ENCODE data around the gene SUCLG1.
"Not testable (repeated sequence)": the region's sequence is repeated elsewhere in the genome, so short reads cannot be mapped to it uniquely, and the experiment has no call there.

SUCLG1 gene

DNA sequence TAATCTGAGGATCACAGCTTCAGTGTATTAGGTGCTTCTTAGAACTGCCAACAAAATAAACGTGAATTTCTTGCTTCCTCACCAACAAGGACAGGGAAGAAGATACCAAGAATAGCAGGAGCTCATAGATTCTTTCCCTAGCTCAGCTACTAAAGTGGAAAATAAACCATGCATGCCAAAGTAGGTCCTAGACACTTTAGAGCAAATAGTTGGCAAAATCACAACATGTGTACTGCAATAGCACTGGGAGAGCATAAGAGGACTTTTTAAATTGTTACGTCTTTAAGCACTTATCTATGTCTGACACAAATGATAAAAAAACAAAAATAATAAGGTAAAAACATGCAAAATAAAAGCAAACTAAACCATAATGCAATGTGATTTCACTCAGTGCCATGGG, 49.5 kb downstream of the SUCLG1 start:
- DNase-seq: no peak

- DNase-seq: not testable (repeated sequence)
These were observed 57.0 kb downstream of the SUCLG1 start for GRCh38 chr2:84402111-84402510.

- DNase-seq: not testable (repeated sequence)
These were observed 59.2 kb downstream of the SUCLG1 start for GRCh38 chr2:84399839-84400238.

- DNase-seq: no peak
These were observed 63.3 kb downstream of the SUCLG1 start for GRCh38 chr2:84395820-84396219.

DNA sequence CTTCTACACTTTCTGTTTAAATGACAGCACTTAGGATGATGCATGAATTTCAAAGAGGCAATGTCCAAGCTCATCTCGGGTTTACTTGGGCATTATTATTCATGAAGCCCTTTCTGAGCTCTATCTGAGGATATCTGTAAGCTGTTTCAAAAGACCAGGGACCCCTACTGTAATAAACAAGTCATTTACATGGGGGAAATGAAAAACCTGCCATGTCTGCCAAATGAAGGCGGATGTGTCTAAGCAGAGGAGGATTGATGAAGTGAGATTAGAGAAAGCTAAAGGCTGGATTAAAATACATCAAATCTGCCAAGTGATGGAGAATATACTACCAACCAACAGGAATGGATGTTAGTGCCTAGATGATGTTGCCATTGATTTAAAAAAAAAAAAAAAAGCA, 64.5 kb downstream of the SUCLG1 start:
- no peak for DNase-seq

GRCh38 chr2:84393829-84394228, 65.3 kb downstream of the SUCLG1 start:
- no peak for DNase-seq

DNA sequence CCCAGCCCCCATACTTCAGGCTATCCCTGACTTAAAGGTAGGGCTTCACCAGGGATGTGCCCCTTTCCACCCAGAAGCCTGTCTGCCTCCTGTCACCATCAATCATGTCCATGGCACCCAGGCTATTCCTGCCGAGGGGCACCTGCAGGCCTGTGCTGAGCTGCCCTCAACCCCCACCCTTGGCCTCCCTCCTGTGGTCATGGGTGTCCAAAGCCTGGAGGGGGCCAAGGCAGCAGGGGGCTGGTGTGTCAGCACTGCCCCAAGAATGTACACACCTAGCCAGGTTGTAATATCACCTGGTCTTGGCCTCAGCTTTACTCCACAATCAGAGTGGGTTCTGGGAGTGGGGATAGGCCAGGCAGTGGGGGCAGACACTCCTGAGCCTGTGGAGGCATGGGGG, 69.3 kb downstream of the SUCLG1 start:
- no peak for DNase-seq

- DNase-seq: no peak
These were observed 70.1 kb downstream of the SUCLG1 start for GRCh38 chr2:84388921-84389490.

- no peak for DNase-seq
These were observed 70.9 kb downstream of the SUCLG1 start for GRCh38 chr2:84388133-84388532.

GRCh38 chr2:84386336-84387040, 72.6 kb downstream of the SUCLG1 start:
- DNase-seq: no peak

DNA sequence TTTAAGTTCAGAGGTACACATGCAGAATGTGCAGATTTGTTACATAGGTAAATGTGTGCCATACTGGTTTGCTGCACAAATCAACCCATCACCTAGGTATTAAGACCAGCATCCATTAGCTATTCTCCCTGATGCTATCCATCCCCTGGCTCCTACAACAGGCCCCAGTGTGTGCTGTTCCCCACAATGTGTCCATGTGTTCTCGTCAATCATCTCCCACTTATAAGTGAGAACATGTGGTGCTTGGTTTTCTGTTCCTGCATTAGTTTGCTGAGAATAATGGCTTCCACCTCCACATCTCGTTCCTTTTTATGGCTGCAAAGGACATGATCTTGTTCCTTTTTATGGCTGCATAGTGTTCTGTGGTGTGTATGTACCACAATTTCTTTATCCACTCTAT, 75.8 kb downstream of the SUCLG1 start:
- no peak for DNase-seq

DNA sequence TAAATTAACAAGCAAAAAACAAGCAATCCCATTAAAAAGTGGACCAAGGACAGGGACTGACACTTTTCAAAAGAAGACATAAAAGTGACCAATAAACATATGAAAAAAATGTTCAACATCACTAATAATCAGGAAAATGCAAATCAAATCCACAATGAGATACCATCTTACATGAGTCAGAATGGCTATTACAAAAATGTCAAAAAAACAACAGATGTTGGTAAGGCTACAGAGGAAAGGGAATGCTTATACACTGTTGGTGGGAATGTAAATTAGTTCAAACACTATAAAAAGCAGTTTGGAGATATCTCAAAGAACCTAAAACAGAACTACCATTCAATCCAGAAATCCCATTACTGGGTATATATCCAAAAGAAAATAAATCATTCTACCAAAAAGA, 78.2 kb downstream of the SUCLG1 start:
- DNase-seq: no peak

DNA sequence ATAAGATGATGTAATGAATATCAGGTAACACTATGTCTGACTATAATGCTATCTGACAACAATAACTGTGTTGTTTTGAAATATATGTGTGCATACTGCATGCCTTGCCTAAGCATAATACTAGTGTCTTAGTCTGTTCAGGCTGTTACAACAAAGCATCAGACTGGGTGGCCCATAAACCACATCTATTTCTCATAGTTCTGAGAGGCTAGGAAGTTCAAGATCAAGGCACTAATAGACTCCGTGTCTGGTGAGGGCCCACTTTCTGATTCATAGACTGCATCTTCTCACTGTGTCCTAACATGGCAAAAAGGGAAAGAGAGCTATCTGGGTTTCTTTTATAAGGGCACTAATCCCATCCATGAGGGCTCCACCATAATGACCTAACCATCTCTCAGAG, 80.1 kb downstream of the SUCLG1 start:
- DNase-seq: no peak

DNA sequence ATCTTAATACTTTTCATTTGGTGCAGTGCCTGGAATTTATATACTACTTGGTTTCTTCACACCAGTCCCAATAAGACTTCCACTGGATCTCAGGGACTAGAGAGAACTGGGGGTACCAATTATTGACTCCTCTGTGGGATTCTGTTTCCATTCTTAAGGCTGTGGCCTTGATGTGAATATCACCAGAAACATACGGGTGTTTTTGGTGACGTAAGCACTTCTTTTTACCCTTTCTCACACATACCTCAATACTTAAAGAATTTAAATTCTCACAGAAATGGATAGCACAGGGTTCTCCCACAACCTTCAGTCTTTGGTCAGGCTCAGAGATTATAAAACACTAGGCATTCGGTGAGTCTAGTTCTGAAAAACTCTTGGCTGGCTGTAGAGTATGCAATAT, 84.1 kb downstream of the SUCLG1 start:
- DNase-seq: no peak

GRCh38 chr2:84373866-84374265, 85.2 kb downstream of the SUCLG1 start:
- DNase-seq: no peak
